ENCODE results near the gene ASCL5.

ASCL5 gene

GRCh38 chr1:201136355-201137023 is 9.5 kb upstream of the ASCL5 start:
- no peak for DNase-seq (ENCODE audit: low spot score)

GRCh38 chr1:201134405-201134804 is 7.4 kb upstream of the ASCL5 start:
- DNase-seq (ENCODE audit: low spot score), result no peak

GRCh38 chr1:201131398-201131797 is 4.4 kb upstream of the ASCL5 start:
- DNase-seq (ENCODE audit: low spot score), result no peak

GRCh38 chr1:201128962-201129361 is 2.0 kb upstream of the ASCL5 start:
- DNase-seq (ENCODE audit: low spot score), result no peak

GRCh38 chr1:201128476-201128875 is 1.5 kb upstream of the ASCL5 start:
- DNase-seq (ENCODE audit: low spot score), result no peak

DNA sequence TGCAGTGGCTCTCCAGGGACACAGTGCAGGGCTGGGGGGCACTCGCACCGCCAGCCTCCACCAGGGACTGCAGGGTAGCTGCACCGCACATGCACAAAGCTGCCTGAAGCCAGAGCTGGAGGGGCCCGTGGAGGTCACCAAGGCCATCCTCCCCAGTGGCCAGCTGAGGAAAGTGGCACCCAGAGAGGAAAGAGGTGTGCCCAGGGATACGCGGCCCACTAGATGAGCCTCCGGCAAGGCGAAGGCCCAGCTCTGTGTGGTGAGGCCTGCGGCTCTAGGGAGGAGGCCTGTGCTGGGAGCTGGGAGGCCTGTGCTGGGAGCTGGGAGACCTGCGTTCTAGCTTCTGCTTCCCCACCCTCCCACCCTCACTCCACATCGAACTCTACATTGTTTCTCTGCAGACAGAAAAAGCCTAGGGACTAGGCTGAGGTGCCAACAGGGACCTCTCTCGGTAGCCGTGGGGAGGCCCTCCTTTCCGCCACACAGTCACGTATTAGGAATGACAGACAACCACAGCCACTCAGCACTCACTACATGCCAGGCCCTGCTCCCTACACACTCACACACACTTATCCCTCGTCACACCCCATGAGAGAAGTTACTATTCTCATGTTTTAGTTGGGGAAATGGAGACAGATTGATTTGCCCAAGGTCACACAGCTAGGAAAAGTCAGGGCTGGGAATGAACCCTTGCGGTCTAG is 921 bp upstream of the ASCL5 start:
- no peak for DNase-seq (ENCODE audit: low spot score)

GRCh38 chr1:201126463-201126831 is 537 bp downstream of the ASCL5 start:
- DNase-seq (ENCODE audit: low spot score), result no peak

DNA sequence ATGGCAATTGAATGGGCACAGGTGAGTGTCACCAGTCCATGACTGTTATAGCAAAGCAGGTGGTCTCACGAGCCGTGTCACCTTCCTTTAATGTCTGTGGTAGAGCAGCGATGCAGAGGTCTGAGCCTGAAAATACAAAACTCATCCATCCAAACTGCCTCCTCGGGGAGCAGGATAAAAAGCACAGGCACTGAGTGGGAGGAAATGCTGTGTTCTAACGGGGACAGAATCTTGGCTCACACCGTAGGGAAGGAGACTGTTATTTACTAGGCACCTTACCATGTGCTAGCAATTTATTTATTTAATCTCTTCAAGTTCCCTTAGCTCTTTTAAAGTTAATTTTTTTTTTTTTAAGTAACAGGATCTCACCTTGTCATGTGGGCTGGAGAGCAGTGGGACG is 1.2 kb downstream of the ASCL5 start:
- no peak for DNase-seq (ENCODE audit: low spot score)

GRCh38 chr1:201125019-201125418 is 2.0 kb downstream of the ASCL5 start:
- no peak for DNase-seq (ENCODE audit: low spot score)

GRCh38 chr1:201123866-201124265 is 3.1 kb downstream of the ASCL5 start:
- no peak for DNase-seq (ENCODE audit: low spot score)

GRCh38 chr1:201122321-201122957 is 4.5 kb downstream of the ASCL5 start:
- DNase-seq (ENCODE audit: low spot score), result no peak

GRCh38 chr1:201119206-201120197 is 7.5 kb downstream of the ASCL5 start:
- peak; percentile 52 for DNase-seq (ENCODE audit: low spot score)

- no peak for DNase-seq (ENCODE audit: low spot score)
These were observed 10.9 kb downstream of the ASCL5 start for GRCh38 chr1:201116091-201116490.

DNA sequence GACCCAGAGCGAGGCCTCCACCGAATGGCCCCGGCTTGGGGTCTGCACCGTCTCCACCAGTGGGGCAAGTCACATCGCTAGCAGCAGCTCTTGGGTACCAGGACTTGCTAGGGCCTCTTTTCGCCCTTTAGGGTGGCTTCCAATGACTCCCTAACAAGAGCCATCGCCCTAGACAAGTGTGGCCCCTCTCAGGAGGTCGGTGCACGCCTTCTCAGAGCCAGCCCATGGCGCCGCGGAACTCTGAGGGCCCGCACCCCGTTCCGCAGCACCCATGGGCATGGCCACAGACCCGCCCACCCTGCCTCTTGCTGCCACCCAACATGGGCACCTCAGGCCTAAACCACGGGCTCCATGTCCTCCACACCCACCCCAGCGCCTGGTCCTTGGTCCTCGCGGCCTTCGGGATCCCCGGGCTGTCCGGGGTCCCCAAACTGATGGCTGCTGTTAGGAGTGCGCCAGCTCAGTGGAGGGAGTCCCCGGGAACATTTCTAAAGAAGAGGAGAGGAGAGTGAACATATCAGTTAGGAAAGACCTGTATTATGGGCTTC is 11.5 kb downstream of the ASCL5 start:
- DNase-seq (ENCODE audit: low spot score), result no peak

- peak; percentile 75 for DNase-seq (ENCODE audit: low spot score)
These were observed 12.5 kb downstream of the ASCL5 start for GRCh38 chr1:201114245-201115131.

DNA sequence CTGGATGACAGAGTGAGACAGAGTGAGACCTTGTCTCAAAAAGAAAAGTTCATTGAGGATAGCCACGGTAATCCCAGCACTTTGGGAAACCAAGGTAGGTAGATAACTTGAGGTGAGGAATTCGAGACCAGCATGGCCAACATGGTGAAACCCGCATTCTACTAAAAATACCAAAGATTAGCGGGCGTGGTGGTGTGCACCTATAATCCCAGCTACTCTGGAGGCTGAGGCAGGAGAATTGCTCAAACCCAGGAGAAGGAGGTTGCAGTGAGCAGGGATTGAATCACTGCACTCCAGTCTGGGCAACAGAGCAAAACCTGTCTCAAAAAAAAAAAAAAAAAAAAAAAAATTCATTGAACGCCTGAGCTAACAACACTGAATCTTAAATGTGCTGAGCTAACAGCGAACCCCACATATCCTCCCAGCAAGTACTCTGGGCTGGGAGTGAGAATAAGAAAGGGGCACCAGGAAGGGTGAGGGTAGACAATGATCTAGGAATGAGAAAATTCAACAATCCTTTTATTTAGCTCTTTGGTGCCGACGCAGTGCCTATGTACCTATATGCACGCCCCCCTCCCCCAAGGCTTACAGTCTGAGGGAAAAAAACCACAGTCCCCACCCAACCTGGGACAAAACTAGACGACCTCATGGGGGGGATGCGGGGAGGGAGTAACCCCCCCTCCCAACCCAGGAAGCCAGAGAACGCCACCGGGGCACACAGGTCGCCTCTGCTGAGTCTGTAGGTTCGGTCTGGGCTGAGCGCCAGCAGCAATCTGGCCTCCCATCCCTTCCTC is 13.3 kb downstream of the ASCL5 start:
- no peak for DNase-seq (ENCODE audit: low spot score)

DNA sequence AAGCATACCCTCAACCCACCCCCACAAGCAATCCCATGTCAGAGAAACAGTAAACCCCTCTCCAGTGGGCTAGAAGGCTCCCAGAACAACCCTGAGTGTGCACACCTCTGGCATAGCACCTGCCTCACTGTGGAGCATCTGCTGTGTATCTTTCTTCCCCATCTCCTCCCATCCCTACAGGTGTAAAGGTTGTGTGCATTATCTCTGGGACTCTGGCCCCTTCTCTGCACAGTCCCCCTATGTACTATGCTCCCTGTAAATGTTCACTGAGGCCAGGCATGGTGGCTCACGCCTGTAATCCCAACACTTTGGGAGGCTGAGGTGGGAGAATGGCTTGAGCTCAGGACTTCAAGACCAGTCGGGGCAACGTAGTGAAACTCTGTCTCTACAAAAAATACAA is 14.1 kb downstream of the ASCL5 start:
- no peak for DNase-seq (ENCODE audit: low spot score)

DNA sequence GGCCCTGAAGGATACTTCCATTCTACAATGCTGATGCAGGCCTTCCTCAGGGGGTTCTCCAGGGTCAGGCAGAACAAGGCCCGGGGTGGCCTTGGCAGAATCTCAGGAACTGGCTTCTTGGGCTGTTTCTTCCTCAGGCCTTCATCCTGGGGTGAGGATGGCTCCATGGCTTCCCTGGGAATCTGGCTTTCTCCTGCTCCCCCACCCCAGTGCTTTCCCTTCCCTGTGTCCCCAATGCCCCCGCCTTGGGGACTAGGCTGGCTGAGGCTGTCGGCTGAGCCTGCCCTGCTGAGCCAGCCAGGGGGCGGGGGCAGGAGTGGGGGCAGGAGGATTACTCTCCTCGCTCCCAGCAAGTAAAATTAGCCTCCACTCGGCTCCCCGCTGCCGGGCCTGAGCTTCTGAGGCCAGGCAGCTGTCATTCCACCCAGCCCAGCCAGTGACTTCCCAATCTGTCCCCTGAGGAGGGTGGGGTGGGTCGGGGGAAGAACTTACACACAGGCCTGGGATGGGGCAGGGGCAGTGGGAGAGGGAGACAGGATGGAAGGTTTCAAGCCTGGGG is 14.7 kb downstream of the ASCL5 start, which contains the start of gene CACNA1S:
Gene CACNA1S (minus strand): TSS at position 254 of the 559 bp plus-strand sequence. CDS start 87 bp downstream, at position 167.
- no peak for DNase-seq (ENCODE audit: low spot score)

GRCh38 chr1:201111672-201112071 is 15.3 kb downstream of the ASCL5 start:
- DNase-seq (ENCODE audit: low spot score), result no peak

DNA sequence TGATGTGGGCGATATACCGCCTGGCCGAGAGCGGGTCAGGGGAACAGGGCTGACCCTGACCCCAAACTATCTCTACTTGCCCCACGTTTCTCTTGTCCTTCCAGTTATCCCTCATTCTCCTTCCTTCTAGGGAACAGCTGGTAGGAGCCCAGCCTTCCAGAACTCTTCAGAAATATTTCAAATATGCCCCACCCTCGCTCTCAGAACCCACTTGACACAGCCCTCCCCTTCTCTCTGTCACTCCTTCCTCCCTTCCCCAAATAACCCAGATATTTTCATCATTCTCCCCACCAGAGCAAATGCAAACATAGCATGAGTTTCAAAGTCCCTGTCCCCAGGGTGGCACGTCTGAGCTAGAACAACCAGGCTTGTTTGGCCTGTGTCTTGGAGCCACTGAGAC is 15.8 kb downstream of the ASCL5 start:
- no peak for DNase-seq (ENCODE audit: low spot score)
